Tibial nerve (tissue), 4 donors: Measurements from ENCODE around the gene HOXC10. TPM values are rescaled to one million over a fixed set of nuclear protein-coding genes. Genes with fewer than 3 reads are reported as not detected.
A peak's percentile ranks its signal among the peaks of the same experiment; 100 is the strongest.

Source experiments
- DNase-seq, 2 donors: peaks; one replicate each; pipeline ENCODE4 v3.0.0-alpha.2; 2019; ENCODE audit warnings: low spot score in 2 of 2
- H3K27ac ChIP-seq, 4 donors: fragments of 200-600 bp; sonication (generic) in 3 of 4; one replicate each; pipeline ENCODE4 v1.5.1; 2017 to 2019; ENCODE audit warnings: mild to moderate bottlenecking in 1 of 4
- H3K27me3 ChIP-seq, 2 donors: fragments of 200-600 bp; sonication (generic) in 1 of 2; one replicate each; pipeline versions ENCODE4 v1.5.1 to v1.6.0; 2017 to 2019
- H3K36me3 ChIP-seq, 3 donors: fragments of 200-600 bp; sonication (generic); one replicate each; pipeline ENCODE4 v1.5.1; 2018 to 2019
- H3K4me1 ChIP-seq, 4 donors: fragments of 200-600 bp; sonication (generic) in 3 of 4; one replicate each; pipeline ENCODE4 v1.5.1; 2017 to 2019
- H3K4me3 ChIP-seq, 4 donors: fragments of 200-600 bp; sonication (generic) in 3 of 4; one replicate each; pipeline ENCODE4 v1.5.1; 2017 to 2019; ENCODE audit warnings: mild to moderate bottlenecking in 1 of 4, moderate library complexity in 1 of 4
- H3K9me3 ChIP-seq, 4 donors: fragments of 200-600 bp; sonication (generic) in 3 of 4; one replicate each; pipeline ENCODE4 v1.5.1; 2017 to 2019
- EP300 ChIP-seq, 2 donors: sonication (generic); formaldehyde crosslinking; IDR thresholded peaks; one replicate each; pipeline ENCODE4 v1.6.1; 2017; ENCODE audit warnings: antibody characterized with exemption in 2 of 2, mild to moderate bottlenecking in 1 of 2
- POLR2A ChIP-seq, 2 donors: fragments of 450-650 bp; IDR thresholded peaks; one replicate each; pipeline ENCODE4 v1.6.1; 2017; ENCODE audit warnings: antibody characterized with exemption in 2 of 2, mild to moderate bottlenecking in 2 of 2, moderate library complexity in 2 of 2
- WGBS, 2 donors: methylation state at CpG; one replicate each; pipeline ENCODE4 v1.1.5; 2018; 5-methylcytosine and 5-hydroxymethylcytosine counted together
- total RNA-seq, 4 donors: library from RNA; depleted of rRNA; stranded (reverse); fragments of >200 nt; gene quantifications; one replicate each; pipeline ENCODE4 v1.1.0, GENCODE V29; 2016
- TF ChIP-seq, protein P1 (sequence below), 5 experiments: fragments of 200-600 bp in 3 of 5; fragments of 450-650 bp in 2 of 5; sonication (generic) in 3 of 5; IDR thresholded peaks; one replicate each; pipeline ENCODE4 v1.5.1; 2016 to 2019; ENCODE audit warnings: antibody characterized with exemption in 5 of 5, mild to moderate bottlenecking in 3 of 5, moderate library complexity in 2 of 5

The HOXC10 gene
- total RNA-seq, 4 donors from 2014 or later = 1.7 to 6.1 (median 2.5) TPM

GRCh38 chr12:53995378-53996239 is 10.7 kb downstream of the HOXC10 start:
- Histone ChIP-seq H3K36me3 (no peaks in the 10 kb centered on the region), H3K27me3 (peaks cover 0 to 94% of the 10 kb centered on the region in 2 donors), H3K9me3 (no peaks in the 10 kb centered on the region), H3K27ac (peak overlapping the region; percentile 80 to 99 (median 92)), H3K4me3 (peak overlapping the region; percentile 38 to 59 (median 55)), H3K4me1 (peaks cover 0 to 67% (median 18%) of the 10 kb centered on the region in 4 donors)
- no peak for DNase-seq
- 2 to 5% methylated on average over 32 to 48 of the region's 48 CpGs for WGBS, 2 donors
- TF ChIP-seq EP300 (IDR thresholded peaks at IDR 0.05) (peak in 1 of 2 donors; percentile 94), POLR2A (IDR thresholded peaks at IDR 0.05) (peak in 1 of 2 donors; percentile 78)
- TF ChIP-seq, protein P1, sequence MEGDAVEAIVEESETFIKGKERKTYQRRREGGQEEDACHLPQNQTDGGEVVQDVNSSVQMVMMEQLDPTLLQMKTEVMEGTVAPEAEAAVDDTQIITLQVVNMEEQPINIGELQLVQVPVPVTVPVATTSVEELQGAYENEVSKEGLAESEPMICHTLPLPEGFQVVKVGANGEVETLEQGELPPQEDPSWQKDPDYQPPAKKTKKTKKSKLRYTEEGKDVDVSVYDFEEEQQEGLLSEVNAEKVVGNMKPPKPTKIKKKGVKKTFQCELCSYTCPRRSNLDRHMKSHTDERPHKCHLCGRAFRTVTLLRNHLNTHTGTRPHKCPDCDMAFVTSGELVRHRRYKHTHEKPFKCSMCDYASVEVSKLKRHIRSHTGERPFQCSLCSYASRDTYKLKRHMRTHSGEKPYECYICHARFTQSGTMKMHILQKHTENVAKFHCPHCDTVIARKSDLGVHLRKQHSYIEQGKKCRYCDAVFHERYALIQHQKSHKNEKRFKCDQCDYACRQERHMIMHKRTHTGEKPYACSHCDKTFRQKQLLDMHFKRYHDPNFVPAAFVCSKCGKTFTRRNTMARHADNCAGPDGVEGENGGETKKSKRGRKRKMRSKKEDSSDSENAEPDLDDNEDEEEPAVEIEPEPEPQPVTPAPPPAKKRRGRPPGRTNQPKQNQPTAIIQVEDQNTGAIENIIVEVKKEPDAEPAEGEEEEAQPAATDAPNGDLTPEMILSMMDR (IDR thresholded peaks at IDR 0.05) = no peak

- TF ChIP-seq, protein P1 (IDR thresholded peaks at IDR 0.05) = peak in 1 of 5 experiments; percentile 9
- no peak for TF ChIP-seq POLR2A (IDR thresholded peaks at IDR 0.05)
- Histone ChIP-seq H3K4me1 (peaks cover 0 to 72% (median 18%) of the 10 kb centered on the region in 4 donors), H3K4me3 (peak overlapping the region; percentile 38 to 59 (median 55)), H3K36me3 (no peaks in the 10 kb centered on the region), H3K27me3 (peaks cover 0 to 87% of the 10 kb centered on the region in 2 donors), H3K27ac (peak overlapping the region; percentile 80 to 99 (median 92)), H3K9me3 (no peaks in the 10 kb centered on the region)
- 34 to 39% methylated on average over 29 of the region's 29 CpGs for WGBS, 2 donors
- no peak for DNase-seq
Measured at GRCh38 chr12:53996240-53997203, 11.6 kb downstream of the HOXC10 start.

DNA sequence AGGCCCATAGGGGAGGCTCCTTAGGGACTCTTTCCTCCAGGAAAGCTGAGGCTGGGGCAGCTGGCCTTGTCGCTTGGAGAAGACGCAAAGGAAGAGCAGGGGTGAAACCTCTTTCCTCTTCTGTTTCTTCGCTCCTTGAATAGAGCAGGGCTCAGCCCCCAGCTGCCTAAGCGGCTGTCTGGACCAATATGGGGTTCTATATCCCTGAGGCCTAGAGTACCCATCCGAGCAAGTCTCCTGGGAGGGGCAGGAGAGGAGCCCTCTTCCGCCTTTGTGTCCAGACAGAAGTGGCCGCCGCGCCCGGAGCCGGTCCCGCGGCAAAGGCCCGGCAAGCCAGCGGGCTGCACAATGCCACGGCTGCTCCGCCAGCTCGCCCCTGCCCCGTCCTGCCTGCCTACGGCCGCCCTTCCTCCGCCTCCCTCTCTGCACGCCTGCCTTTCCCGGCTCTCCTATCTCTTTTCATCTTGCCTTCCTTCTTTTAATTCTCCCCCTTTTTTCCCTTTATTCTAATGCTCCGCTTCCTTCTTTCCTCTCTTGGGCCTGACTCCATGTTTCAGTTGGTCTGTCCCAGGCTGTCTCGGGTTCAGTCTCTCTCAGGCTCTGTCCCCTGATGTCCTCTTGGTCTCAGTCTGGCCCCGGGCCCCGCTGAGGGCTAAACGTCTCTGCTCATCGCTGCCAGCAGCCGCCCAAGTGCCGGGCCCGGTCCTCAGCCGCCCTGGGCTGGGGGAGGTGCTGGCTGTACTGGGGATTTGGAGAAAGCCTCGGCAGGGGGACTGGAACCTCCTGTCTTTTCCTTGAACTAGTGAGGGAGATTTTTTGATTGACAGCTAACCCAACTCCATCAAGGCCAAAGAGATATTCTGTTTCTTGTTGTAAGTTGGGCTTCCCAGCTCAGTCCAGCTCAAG is 12.5 kb downstream of the HOXC10 start:
- 18 to 19% methylated on average over 35 of the region's 35 CpGs for WGBS, 2 donors

More for the DNA sequence above, 12.5 kb downstream of the HOXC10 start:
- peak overlapping the region; percentile 80 to 99 (median 92) for H3K27ac ChIP-seq
- TF ChIP-seq EP300 (IDR thresholded peaks at IDR 0.05) = peak in 1 of 2 donors; percentile 42
- no peak for TF ChIP-seq POLR2A (IDR thresholded peaks at IDR 0.05)
- TF ChIP-seq, protein P1 (IDR thresholded peaks at IDR 0.05) = no peak
- H3K9me3 ChIP-seq = no peaks in the 10 kb centered on the region
- H3K4me1 ChIP-seq = peaks cover 0 to 81% (median 18%) of the 10 kb centered on the region in 4 donors
- no peak for DNase-seq
- H3K4me3 ChIP-seq = peak overlapping the region; percentile 1 to 59 (median 55)
- H3K36me3 ChIP-seq = no peaks in the 10 kb centered on the region
- H3K27me3 ChIP-seq = peaks cover 0 to 77% of the 10 kb centered on the region in 2 donors
